HepG2 (cell line): ENCODE measurements around the gene PEAK1. TPM values are rescaled to one million over a fixed set of nuclear protein-coding genes. Genes with fewer than 3 reads are reported as not detected.
A peak's percentile ranks its signal among the peaks of the same experiment; 100 is the strongest.

Experiments used
- ELF1 ChIP-seq: sonication (generic); formaldehyde crosslinking; IDR thresholded peaks from 2 replicates; pipeline ENCODE4 v1.4.0; 2020; ENCODE audit warnings: missing genetic modification reagents
- GABPB1 ChIP-seq: IDR thresholded peaks from 2 replicates; pipeline ENCODE4 v1.6.1; 2016; ENCODE audit warnings: mild to moderate bottlenecking, missing genetic modification reagents, moderate library complexity, missing compliant biosample characterization
- ISX ChIP-seq: sonication (generic); formaldehyde crosslinking; conservative IDR thresholded peaks from 2 replicates; pipeline ENCODE4 v1.5.0; 2020; ENCODE audit warnings: missing genetic modification reagents
- KLF9 ChIP-seq: IDR thresholded peaks from 2 replicates; pipeline ENCODE4 v1.6.1; 2016; ENCODE audit warnings: low read depth
- NFYB ChIP-seq: sonication (generic); formaldehyde crosslinking; IDR thresholded peaks from 2 replicates; pipeline ENCODE4 v1.4.0; 2020; ENCODE audit warnings: missing genetic modification reagents
- POLR2G ChIP-seq: fragments of 200-400 bp; formaldehyde crosslinking; IDR thresholded peaks from 2 replicates; pipeline ENCODE4 v1.6.1; 2018; ENCODE audit warnings: mild to moderate bottlenecking, low read depth, low read length, moderate library complexity
- RXRA ChIP-seq: sonication (generic); formaldehyde crosslinking; IDR thresholded peaks from 2 replicates; pipeline ENCODE4 v1.5.1; 2020; ENCODE audit warnings: missing genetic modification reagents
- SALL1 ChIP-seq: sonication (generic); formaldehyde crosslinking; IDR thresholded peaks from 2 replicates; pipeline ENCODE4 v1.8.0; 2022; ENCODE audit warnings: mild to moderate bottlenecking, missing genetic modification reagents
- TEAD3 ChIP-seq: optimal IDR thresholded peaks from 2 replicates; pipeline ENCODE3; 2016; ENCODE audit warnings: borderline replicate concordance
- ZNF256 ChIP-seq: sonication (generic); formaldehyde crosslinking; conservative IDR thresholded peaks from 2 replicates; pipeline ENCODE4 v1.4.0; 2020; ENCODE audit warnings: missing genetic modification reagents
- ZNF687 ChIP-seq: sonication (generic); formaldehyde crosslinking; IDR thresholded peaks from 2 replicates; pipeline ENCODE4 v1.5.1; 2020; ENCODE audit warnings: mild to moderate bottlenecking, missing genetic modification reagents, moderate library complexity
- polyA plus RNA-seq, 8 experiments: library from polyadenylated mRNA; depleted of rRNA in 3 of 8; stranded (reverse) in 7 of 8; unstranded in 1 of 8; fragments of >200 nt; fragmentation: Illumina TruSeq in 4 of 8; extraction: Trizol in 4 of 8; gene quantifications; 2 replicates each; pipeline versions ENCODE4 v1.2.1 to v1.2.3, GENCODE V29; 2011 to 2016; ENCODE audit warnings: low read depth in 4 of 8, missing spikeins in 1 of 8, mixed read lengths in 1 of 8; ENCODE audit not compliant: insufficient read depth in 1 of 8
- total RNA-seq, 5 experiments: library from RNA; depleted of rRNA; stranded (reverse); fragments of >200 nt; fragmentation: Illumina TruSeq; extraction: Trizol; gene quantifications; 2 replicates each; pipeline ENCODE4 v1.2.3, GENCODE V29; 2016; ENCODE audit warnings: low read depth in 1 of 5
- TF ChIP-seq, protein P1 (sequence below): sonication (generic); formaldehyde crosslinking; IDR thresholded peaks from 2 replicates; pipeline ENCODE4 v1.4.0; 2020; ENCODE audit warnings: mild to moderate bottlenecking, low read depth, missing genetic modification reagents
- TF ChIP-seq, protein P2 (sequence below): sonication (generic); formaldehyde crosslinking; conservative IDR thresholded peaks from 2 replicates; pipeline ENCODE4 v1.4.0; 2020; ENCODE audit warnings: mild to moderate bottlenecking, missing genetic modification reagents, moderate library complexity
- TF ChIP-seq, protein P3 (sequence below): sonication (generic); formaldehyde crosslinking; conservative IDR thresholded peaks from 2 replicates; pipeline ENCODE4 v1.8.0; 2022; ENCODE audit warnings: mild to moderate bottlenecking, moderate library complexity, missing genetic modification reagents
- TF ChIP-seq, protein P4 (sequence below): sonication (generic); formaldehyde crosslinking; IDR thresholded peaks from 2 replicates; pipeline ENCODE4 v1.4.0; 2020; ENCODE audit warnings: missing genetic modification reagents

The PEAK1 gene
- total and polyA plus RNA-seq, 2 of the 13 experiments (the other 11 are each of a cell fraction or from before 2014, with no cell fraction given), result 6.0 to 6.6 TPM

DNA sequence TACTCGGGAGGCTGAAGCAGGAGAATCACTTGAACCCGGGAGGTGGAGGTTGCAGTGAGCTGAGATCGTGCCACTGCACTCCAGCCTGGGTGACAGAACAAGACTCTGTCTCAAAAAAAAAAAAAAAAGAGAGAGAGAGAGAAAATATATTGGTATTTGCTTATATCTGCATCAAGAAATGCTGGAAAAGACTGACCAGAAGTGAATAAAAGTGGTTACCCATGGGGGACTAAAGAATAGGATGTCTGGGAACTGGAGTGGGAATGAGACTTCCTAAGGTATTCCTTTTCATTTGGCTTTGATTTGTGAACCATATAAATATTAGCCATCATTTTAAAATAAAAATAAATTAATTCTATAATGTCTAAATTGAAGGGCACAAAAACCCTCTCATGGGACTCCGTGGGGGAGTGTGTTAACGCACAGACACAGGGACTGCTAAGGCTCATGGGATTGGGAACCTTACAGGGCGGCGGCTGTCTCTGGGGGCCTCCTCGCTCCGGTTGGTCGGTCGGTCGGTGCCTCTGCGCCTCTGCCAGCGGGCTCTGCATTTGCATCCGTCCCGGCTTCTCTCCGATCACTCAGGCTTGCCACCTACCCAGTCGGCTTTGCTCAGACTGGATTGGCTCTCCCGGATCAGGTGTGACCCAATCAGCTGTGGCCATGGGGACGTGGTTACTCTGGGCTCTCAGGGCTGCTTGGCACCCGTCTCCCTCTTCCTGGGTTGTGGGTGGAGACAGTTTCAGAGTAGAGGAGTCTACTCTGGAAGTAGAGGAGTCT lies 336.3 kb downstream of the PEAK1 start (continued):
- TF ChIP-seq, protein P1, sequence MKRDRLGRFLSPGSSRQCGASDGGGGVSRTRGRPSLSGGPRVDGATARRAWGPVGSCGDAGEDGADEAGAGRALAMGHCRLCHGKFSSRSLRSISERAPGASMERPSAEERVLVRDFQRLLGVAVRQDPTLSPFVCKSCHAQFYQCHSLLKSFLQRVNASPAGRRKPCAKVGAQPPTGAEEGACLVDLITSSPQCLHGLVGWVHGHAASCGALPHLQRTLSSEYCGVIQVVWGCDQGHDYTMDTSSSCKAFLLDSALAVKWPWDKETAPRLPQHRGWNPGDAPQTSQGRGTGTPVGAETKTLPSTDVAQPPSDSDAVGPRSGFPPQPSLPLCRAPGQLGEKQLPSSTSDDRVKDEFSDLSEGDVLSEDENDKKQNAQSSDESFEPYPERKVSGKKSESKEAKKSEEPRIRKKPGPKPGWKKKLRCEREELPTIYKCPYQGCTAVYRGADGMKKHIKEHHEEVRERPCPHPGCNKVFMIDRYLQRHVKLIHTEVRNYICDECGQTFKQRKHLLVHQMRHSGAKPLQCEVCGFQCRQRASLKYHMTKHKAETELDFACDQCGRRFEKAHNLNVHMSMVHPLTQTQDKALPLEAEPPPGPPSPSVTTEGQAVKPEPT (CRISPR knock-in tag), result no peak
- TF ChIP-seq KLF9 (CRISPR knock-in tag), result no peak
- TF ChIP-seq, protein P2, sequence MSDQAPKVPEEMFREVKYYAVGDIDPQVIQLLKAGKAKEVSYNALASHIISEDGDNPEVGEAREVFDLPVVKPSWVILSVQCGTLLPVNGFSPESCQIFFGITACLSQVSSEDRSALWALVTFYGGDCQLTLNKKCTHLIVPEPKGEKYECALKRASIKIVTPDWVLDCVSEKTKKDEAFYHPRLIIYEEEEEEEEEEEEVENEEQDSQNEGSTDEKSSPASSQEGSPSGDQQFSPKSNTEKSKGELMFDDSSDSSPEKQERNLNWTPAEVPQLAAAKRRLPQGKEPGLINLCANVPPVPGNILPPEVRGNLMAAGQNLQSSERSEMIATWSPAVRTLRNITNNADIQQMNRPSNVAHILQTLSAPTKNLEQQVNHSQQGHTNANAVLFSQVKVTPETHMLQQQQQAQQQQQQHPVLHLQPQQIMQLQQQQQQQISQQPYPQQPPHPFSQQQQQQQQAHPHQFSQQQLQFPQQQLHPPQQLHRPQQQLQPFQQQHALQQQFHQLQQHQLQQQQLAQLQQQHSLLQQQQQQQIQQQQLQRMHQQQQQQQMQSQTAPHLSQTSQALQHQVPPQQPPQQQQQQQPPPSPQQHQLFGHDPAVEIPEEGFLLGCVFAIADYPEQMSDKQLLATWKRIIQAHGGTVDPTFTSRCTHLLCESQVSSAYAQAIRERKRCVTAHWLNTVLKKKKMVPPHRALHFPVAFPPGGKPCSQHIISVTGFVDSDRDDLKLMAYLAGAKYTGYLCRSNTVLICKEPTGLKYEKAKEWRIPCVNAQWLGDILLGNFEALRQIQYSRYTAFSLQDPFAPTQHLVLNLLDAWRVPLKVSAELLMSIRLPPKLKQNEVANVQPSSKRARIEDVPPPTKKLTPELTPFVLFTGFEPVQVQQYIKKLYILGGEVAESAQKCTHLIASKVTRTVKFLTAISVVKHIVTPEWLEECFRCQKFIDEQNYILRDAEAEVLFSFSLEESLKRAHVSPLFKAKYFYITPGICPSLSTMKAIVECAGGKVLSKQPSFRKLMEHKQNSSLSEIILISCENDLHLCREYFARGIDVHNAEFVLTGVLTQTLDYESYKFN, result no peak
- TF ChIP-seq, protein P3, sequence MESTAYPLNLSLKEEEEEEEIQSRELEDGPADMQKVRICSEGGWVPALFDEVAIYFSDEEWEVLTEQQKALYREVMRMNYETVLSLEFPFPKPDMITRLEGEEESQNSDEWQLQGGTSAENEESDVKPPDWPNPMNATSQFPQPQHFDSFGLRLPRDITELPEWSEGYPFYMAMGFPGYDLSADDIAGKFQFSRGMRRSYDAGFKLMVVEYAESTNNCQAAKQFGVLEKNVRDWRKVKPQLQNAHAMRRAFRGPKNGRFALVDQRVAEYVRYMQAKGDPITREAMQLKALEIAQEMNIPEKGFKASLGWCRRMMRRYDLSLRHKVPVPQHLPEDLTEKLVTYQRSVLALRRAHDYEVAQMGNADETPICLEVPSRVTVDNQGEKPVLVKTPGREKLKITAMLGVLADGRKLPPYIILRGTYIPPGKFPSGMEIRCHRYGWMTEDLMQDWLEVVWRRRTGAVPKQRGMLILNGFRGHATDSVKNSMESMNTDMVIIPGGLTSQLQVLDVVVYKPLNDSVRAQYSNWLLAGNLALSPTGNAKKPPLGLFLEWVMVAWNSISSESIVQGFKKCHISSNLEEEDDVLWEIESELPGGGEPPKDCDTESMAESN, result no peak
- TF ChIP-seq ZNF687 (CRISPR knock-in tag), result peak; percentile 54
- TF ChIP-seq RXRA (CRISPR knock-in tag), result no peak
- TF ChIP-seq ELF1 (CRISPR knock-in tag), result 0 out of 2 replicates have a peak, but pooled peaks have one; percentile 32
- TF ChIP-seq, protein P4, sequence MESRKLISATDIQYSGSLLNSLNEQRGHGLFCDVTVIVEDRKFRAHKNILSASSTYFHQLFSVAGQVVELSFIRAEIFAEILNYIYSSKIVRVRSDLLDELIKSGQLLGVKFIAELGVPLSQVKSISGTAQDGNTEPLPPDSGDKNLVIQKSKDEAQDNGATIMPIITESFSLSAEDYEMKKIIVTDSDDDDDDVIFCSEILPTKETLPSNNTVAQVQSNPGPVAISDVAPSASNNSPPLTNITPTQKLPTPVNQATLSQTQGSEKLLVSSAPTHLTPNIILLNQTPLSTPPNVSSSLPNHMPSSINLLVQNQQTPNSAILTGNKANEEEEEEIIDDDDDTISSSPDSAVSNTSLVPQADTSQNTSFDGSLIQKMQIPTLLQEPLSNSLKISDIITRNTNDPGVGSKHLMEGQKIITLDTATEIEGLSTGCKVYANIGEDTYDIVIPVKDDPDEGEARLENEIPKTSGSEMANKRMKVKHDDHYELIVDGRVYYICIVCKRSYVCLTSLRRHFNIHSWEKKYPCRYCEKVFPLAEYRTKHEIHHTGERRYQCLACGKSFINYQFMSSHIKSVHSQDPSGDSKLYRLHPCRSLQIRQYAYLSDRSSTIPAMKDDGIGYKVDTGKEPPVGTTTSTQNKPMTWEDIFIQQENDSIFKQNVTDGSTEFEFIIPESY (CRISPR knock-in tag), result no peak
- TF ChIP-seq NFYB (CRISPR knock-in tag), result peak; percentile 71
- no peak for TF ChIP-seq ISX (CRISPR knock-in tag)
- TF ChIP-seq SALL1, result peak; percentile 14; the same call in 1 of the 2 replicates
- 0 out of 2 replicates have a peak, but pooled peaks have one; percentile 14 for TF ChIP-seq GABPB1
- peak; percentile 9 for TF ChIP-seq TEAD3 (CRISPR knock-in tag)
- TF ChIP-seq POLR2G, result 0 out of 2 replicates have a peak, but pooled peaks have one; percentile 23
- TF ChIP-seq ZNF256, result no peak
